ENCODE data around the gene ZDHHC4. TPM values are rescaled to one million over a fixed set of nuclear protein-coding genes. Genes with fewer than 3 reads are reported as not detected.

Gene ZDHHC4
- total and polyA plus RNA-seq, 10 of the 15 experiments (the other 5 are each of a cell fraction or from before 2014, with no cell fraction given) = 30.6 to 74.3 (median 35.8) TPM

- TF ChIP-seq KDM1A (IDR thresholded peaks at IDR 0.05; ENCODE audit: borderline replicate concordance) = no peak
- TF ChIP-seq CREB1 (IDR thresholded peaks at IDR 0.05; ENCODE audit: low read depth) = peak; percentile 92
- no peak for TF ChIP-seq STAT3 (IDR thresholded peaks at IDR 0.05; ENCODE audit: low read depth, low read length)
- TF ChIP-seq SMC3 (IDR thresholded peaks at IDR 0.05; ENCODE audit: borderline replicate concordance, low read length) = no peak; the same call in 1 of the 2 replicates
- peak; percentile 72 to 88; a peak in 3 of 4 replicates for TF ChIP-seq BHLHE40 (IDR thresholded peaks at IDR 0.05; ENCODE audit: borderline replicate concordance in 1 of 2, low read depth in 2 of 2, low read length in 1 of 2)
- TF ChIP-seq MTA2 (IDR thresholded peaks at IDR 0.05; ENCODE audit: low read depth) = no peak
- no peak for TF ChIP-seq MYB (IDR thresholded peaks at IDR 0.05; ENCODE audit: borderline replicate concordance, low read depth, low read length)
- TF ChIP-seq MXI1 (IDR thresholded peaks at IDR 0.05; ENCODE audit: low read depth, low read length) = peak; percentile 29; the same call in 1 of the 2 replicates
- no peak for TF ChIP-seq BCLAF1 (IDR thresholded peaks at IDR 0.05)
- TF ChIP-seq SREBF1 (IDR thresholded peaks at IDR 0.05; ENCODE audit: low read length) = no peak
- no peak for TF ChIP-seq CHD1 (IDR thresholded peaks at IDR 0.05; ENCODE audit: low read depth, low read length)
- TF ChIP-seq ATF2 (IDR thresholded peaks at IDR 0.05; ENCODE audit: low read length) = no peak
- TF ChIP-seq NFYB (IDR thresholded peaks at IDR 0.05; ENCODE audit: insufficient read depth, low read depth, low read length) = no peak
- TF ChIP-seq ZNF217 (IDR thresholded peaks at IDR 0.05) = 0 out of 2 replicates have a peak, but pooled peaks have one; percentile 25
- TF ChIP-seq ZNF207 (IDR thresholded peaks at IDR 0.05; ENCODE audit: borderline replicate concordance) = no peak
- TF ChIP-seq MLLT1 (IDR thresholded peaks at IDR 0.05) = peak; percentile 62
- TF ChIP-seq SUZ12 (IDR thresholded peaks at IDR 0.05; ENCODE audit: unreplicated experiment) = no peak
- no peak for TF ChIP-seq CTCF (IDR thresholded peaks at IDR 0.05 in 2 of 3, conservative IDR thresholded peaks at IDR 0.05 in 1 of 3; ENCODE audit: control insufficient read depth in 2 of 3, extremely low read depth in 1 of 3, insufficient read depth in 1 of 3, low read depth in 3 of 3, low read length in 3 of 3)
- TF ChIP-seq CBX3 (IDR thresholded peaks at IDR 0.05; ENCODE audit: borderline replicate concordance, low read depth) = no peak
- peak; percentile 61; the same call in 1 of the 2 replicates for TF ChIP-seq PAX5 (IDR thresholded peaks at IDR 0.05; ENCODE audit: borderline replicate concordance, low read depth, low read length)
Measured at GRCh38 chr7:6577369-6578113, at the start of gene ZDHHC4 (continued).
